Uterus (tissue), 4 donors: ENCODE results near the gene VNN1. TPM values are rescaled to one million over a fixed set of nuclear protein-coding genes. Genes with fewer than 3 reads are reported as not detected.

Source experiments
- DNase-seq, 2 donors: peaks; one replicate each; pipeline ENCODE4 v3.0.0-alpha.2; 2019 to 2020
- H3K27ac ChIP-seq, 2 donors: fragments of 200-600 bp; sonication (generic); 1 replicate in 1 of 2; 2 replicates in 1 of 2; pipeline ENCODE4 v1.5.1; 2016 to 2018
- H3K27me3 ChIP-seq, 2 donors: fragments of 200-600 bp; sonication (generic); one replicate each; pipeline ENCODE4 v1.5.1; 2018 to 2019; ENCODE audit warnings: control low read depth in 1 of 2
- H3K36me3 ChIP-seq, 2 donors: fragments of 200-600 bp; sonication (generic); one replicate each; pipeline ENCODE4 v1.5.1; 2019; ENCODE audit warnings: control low read depth in 1 of 2
- H3K4me1 ChIP-seq, 2 donors: fragments of 200-600 bp; sonication (generic); one replicate each; pipeline ENCODE4 v1.5.1; 2018 to 2019; ENCODE audit warnings: control low read depth in 1 of 2
- H3K4me3 ChIP-seq, 2 donors: fragments of 200-600 bp; sonication (generic); 1 replicate in 1 of 2; 2 replicates in 1 of 2; pipeline ENCODE4 v1.5.1; 2018 to 2019; ENCODE audit warnings: mild to moderate bottlenecking in 1 of 2
- H3K9me3 ChIP-seq, 2 donors: fragments of 200-600 bp; sonication (generic); one replicate each; pipeline ENCODE4 v1.5.1; 2019; ENCODE audit warnings: control low read depth in 1 of 2
- POLR2A ChIP-seq, 2 donors: fragments of 450-650 bp; IDR thresholded peaks; one replicate each; pipeline ENCODE4 v1.6.1; 2016; ENCODE audit warnings: antibody characterized with exemption in 2 of 2, mild to moderate bottlenecking in 1 of 2, moderate library complexity in 1 of 2
- intact Hi-C: fragments of 100-400 bp; cut with DNase I; formaldehyde crosslinking; loops from one replicate; pipeline ENCODE4 v1.15.1; 2023; ENCODE audit warnings: low total_unique reads
- total RNA-seq, 4 donors: library from RNA; depleted of rRNA in 3 of 4; stranded (reverse); fragments of >200 nt in 3 of 4; gene quantifications; one replicate each; pipeline versions ENCODE4 v1.1.0 to v1.2.4, GENCODE V29; 2014 to 2023
- TF ChIP-seq, protein P1 (sequence below), 4 experiments: fragments of 200-600 bp in 2 of 4; fragments of 450-650 bp in 2 of 4; sonication (generic) in 2 of 4; IDR thresholded peaks; one replicate each; pipeline ENCODE4 v1.5.1; 2016 to 2019; ENCODE audit warnings: antibody characterized with exemption in 4 of 4, mild to moderate bottlenecking in 2 of 4, moderate library complexity in 1 of 4
- donor health status: DM: yes; HTN: yes; CAD: no.

VNN1 gene
- total RNA-seq, 4 donors from 2014 or later = 0.64 to 2.9 (median 0.83) TPM; not detected in 1

- intact Hi-C loops = no loop called here
These were observed 47.7 kb downstream of the VNN1 start for GRCh38 chr6:132666118-132666517.

DNA sequence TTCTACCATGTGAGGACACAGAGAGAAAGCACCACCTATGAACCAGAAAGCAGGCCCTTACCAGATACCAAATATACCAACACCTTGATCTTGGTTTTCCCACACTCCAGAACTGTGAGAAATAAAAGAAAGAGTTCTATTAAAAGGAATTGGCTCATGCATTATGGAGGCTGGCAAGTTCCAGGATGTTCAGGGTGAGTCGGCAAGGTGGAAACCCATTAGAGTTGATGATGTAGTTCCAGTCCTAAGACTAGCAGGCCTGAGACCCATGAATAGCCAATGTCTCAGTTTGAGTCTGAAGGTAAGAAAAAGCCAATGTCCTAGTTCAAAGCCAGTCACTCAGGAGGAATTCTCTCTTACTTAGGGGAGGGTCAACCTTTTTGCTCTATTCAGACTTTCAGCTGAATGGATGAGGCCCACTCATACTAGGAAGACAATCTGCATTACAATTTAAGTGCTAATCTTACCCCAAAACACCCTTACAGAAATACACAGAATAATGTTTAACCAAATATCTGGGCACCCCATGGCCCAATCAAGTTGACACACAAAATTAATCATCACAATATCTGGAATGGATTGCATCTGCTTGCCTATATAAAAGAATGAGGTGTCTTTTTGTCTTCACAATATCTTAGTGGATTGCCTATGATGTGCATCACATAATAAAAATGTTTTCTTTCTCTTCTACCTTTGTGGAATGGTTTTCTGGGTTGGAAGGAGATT is 49.4 kb downstream of the VNN1 start:
- Histone ChIP-seq H3K27me3 (no peaks in the 10 kb centered on the region), H3K27ac (no peak overlapping the region), H3K9me3 (no peaks in the 10 kb centered on the region), H3K4me3 (no peak overlapping the region), H3K4me1 (no peaks in the 10 kb centered on the region), H3K36me3 (no peaks in the 10 kb centered on the region)
- DNase-seq = no peak
- intact Hi-C loops = no loop called here
- TF ChIP-seq, protein P1, sequence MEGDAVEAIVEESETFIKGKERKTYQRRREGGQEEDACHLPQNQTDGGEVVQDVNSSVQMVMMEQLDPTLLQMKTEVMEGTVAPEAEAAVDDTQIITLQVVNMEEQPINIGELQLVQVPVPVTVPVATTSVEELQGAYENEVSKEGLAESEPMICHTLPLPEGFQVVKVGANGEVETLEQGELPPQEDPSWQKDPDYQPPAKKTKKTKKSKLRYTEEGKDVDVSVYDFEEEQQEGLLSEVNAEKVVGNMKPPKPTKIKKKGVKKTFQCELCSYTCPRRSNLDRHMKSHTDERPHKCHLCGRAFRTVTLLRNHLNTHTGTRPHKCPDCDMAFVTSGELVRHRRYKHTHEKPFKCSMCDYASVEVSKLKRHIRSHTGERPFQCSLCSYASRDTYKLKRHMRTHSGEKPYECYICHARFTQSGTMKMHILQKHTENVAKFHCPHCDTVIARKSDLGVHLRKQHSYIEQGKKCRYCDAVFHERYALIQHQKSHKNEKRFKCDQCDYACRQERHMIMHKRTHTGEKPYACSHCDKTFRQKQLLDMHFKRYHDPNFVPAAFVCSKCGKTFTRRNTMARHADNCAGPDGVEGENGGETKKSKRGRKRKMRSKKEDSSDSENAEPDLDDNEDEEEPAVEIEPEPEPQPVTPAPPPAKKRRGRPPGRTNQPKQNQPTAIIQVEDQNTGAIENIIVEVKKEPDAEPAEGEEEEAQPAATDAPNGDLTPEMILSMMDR (IDR thresholded peaks at IDR 0.05) = no peak
- TF ChIP-seq POLR2A (IDR thresholded peaks at IDR 0.05) = no peak

More at GRCh38 chr6:132666118-132666517, 47.7 kb downstream of the VNN1 start:
- Histone ChIP-seq H3K27me3 (no peaks in the 10 kb centered on the region), H3K9me3 (no peaks in the 10 kb centered on the region), H3K4me1 (no peaks in the 10 kb centered on the region), H3K36me3 (no peaks in the 10 kb centered on the region), H3K4me3 (no peak overlapping the region), H3K27ac (no peak overlapping the region)
- TF ChIP-seq, protein P1 (IDR thresholded peaks at IDR 0.05) = no peak
- TF ChIP-seq POLR2A (IDR thresholded peaks at IDR 0.05) = no peak
- no peak for DNase-seq

DNA sequence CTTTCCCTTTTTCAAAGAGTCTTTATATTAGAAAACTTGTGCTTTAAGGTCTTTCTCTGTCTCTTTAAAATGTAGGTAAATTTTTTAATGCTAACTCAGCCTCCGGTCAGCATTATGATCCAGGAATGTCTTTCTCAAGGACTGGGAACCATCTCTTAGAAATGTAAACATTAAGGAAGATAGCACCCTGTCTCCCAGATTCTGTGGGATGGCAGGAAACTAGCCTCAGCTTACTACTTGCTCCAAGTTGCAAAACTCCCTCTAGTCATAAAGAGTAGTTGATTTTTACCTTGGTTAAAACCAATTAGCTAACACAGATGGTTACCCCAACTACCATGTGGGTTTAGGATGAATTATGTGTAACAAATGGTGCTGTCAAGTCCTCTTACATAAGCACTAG is 50.2 kb downstream of the VNN1 start:
- DNase-seq = no peak
- Histone ChIP-seq H3K36me3 (no peaks in the 10 kb centered on the region), H3K9me3 (no peaks in the 10 kb centered on the region), H3K4me1 (no peaks in the 10 kb centered on the region), H3K27ac (no peak overlapping the region), H3K27me3 (no peaks in the 10 kb centered on the region), H3K4me3 (no peak overlapping the region)
- intact Hi-C loops = no loop called here
- TF ChIP-seq, protein P1 (IDR thresholded peaks at IDR 0.05) = no peak
- no peak for TF ChIP-seq POLR2A (IDR thresholded peaks at IDR 0.05)

DNA sequence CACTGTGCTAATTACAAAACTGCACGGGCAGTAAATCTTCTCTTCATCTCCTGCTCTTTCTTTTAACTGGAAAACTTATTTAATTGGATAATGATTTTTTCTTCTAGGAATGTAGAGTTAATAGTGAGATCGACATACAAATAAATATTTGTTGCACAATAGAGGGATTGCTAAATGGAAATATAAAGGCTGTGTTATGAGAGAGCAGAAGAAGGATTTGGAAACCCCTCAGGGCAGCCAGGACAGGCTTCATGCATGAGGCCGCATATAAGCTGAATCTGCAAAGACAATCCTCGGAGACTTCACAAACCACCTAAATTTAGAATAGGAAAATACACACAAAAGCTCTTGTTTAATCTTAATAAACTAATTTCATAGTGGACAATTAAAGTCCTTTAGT is 51.9 kb downstream of the VNN1 start:
- Histone ChIP-seq H3K27ac (no peak overlapping the region), H3K27me3 (no peaks in the 10 kb centered on the region), H3K36me3 (no peaks in the 10 kb centered on the region), H3K4me1 (no peaks in the 10 kb centered on the region), H3K4me3 (no peak overlapping the region), H3K9me3 (no peaks in the 10 kb centered on the region)
- intact Hi-C loops = no loop called here
- TF ChIP-seq POLR2A (IDR thresholded peaks at IDR 0.05) = no peak
- TF ChIP-seq, protein P1 (IDR thresholded peaks at IDR 0.05) = no peak
- DNase-seq = no peak

GRCh38 chr6:132659082-132659481 is 54.8 kb downstream of the VNN1 start, which contains the start of gene TAAR1:
Gene TAAR1, minus strand, starts transcription at chr6:132659182. Its CDS starts 13,179 bp downstream, at chr6:132646003.
- Histone ChIP-seq H3K4me1 (no peaks in the 10 kb centered on the region), H3K4me3 (no peak within 1 kb of the TSS), H3K36me3 (no peaks in the 10 kb centered on the region), H3K9me3 (no peaks in the 10 kb centered on the region), H3K27ac (no peak within 1 kb of the TSS), H3K27me3 (no peaks in the 10 kb centered on the region)
- DNase-seq = no peak
- TF ChIP-seq, protein P1 (IDR thresholded peaks at IDR 0.05) = no peak
- TF ChIP-seq POLR2A (IDR thresholded peaks at IDR 0.05) = no peak
- intact Hi-C loops = no loop called here
